HepG2 (cell line): Measurements from ENCODE around the gene FMNL1. TPM values are rescaled to one million over a fixed set of nuclear protein-coding genes. Genes with fewer than 3 reads are reported as not detected.

Source experiments
- MIER2 ChIP-seq: IDR thresholded peaks from 2 replicates; pipeline ENCODE4 v1.6.1; 2016; ENCODE audit warnings: missing biosample characterization, missing genetic modification reagents
- PCBP1 ChIP-seq: fragments of 200-400 bp; formaldehyde crosslinking; IDR thresholded peaks from 2 replicates; pipeline ENCODE4 v1.6.1; 2017; ENCODE audit warnings: mild to moderate bottlenecking, low read depth, low read length, borderline replicate concordance
- POLR2G ChIP-seq: fragments of 200-400 bp; formaldehyde crosslinking; IDR thresholded peaks from 2 replicates; pipeline ENCODE4 v1.6.1; 2018; ENCODE audit warnings: mild to moderate bottlenecking, low read depth, low read length, moderate library complexity
- RBFOX2 ChIP-seq: fragments of 200-400 bp; formaldehyde crosslinking; IDR thresholded peaks from 2 replicates; pipeline ENCODE4 v1.6.1; 2017; ENCODE audit warnings: low read depth, mild to moderate bottlenecking, low read length
- SMARCC2 ChIP-seq: fragments of 450-650 bp; IDR thresholded peaks from 2 replicates; pipeline ENCODE4 v1.6.1; 2017; ENCODE audit warnings: antibody characterized with exemption, mild to moderate bottlenecking
- SRY ChIP-seq: sonication (generic); formaldehyde crosslinking; IDR thresholded peaks from 2 replicates; pipeline ENCODE4 v1.8.0; 2022; ENCODE audit warnings: mild to moderate bottlenecking, missing genetic modification reagents
- TEAD2 ChIP-seq: sonication (generic); formaldehyde crosslinking; IDR thresholded peaks from 2 replicates; pipeline ENCODE4 v1.9.0; 2021; ENCODE audit warnings: missing genetic modification reagents
- TMF1 ChIP-seq: sonication (generic); formaldehyde crosslinking; IDR thresholded peaks from 2 replicates; pipeline ENCODE4 v1.8.1; 2022; ENCODE audit warnings: low read depth, missing genetic modification reagents
- ZMYM3 ChIP-seq: sonication (generic); formaldehyde crosslinking; IDR thresholded peaks from 2 replicates; pipeline ENCODE4 v1.5.1; 2020; ENCODE audit warnings: mild to moderate bottlenecking, missing genetic modification reagents
- ZNF468 ChIP-seq: sonication (generic); formaldehyde crosslinking; IDR thresholded peaks from 2 replicates; pipeline ENCODE4 v1.8.0; 2022; ENCODE audit warnings: mild to moderate bottlenecking, moderate library complexity, missing genetic modification reagents
- ZNF660 ChIP-seq: sonication (generic); formaldehyde crosslinking; IDR thresholded peaks from 2 replicates; pipeline ENCODE4 v1.5.1; 2020; ENCODE audit warnings: mild to moderate bottlenecking, low read depth, missing genetic modification reagents, borderline replicate concordance
- ZNF768 ChIP-seq: sonication (generic); formaldehyde crosslinking; IDR thresholded peaks from 2 replicates; pipeline ENCODE4 v1.4.0; 2020; ENCODE audit warnings: missing genetic modification reagents
- ZNF878 ChIP-seq: sonication (generic); formaldehyde crosslinking; IDR thresholded peaks from 2 replicates; pipeline ENCODE4 v1.8.1; 2023; ENCODE audit warnings: mild to moderate bottlenecking, missing genetic modification reagents, moderate library complexity
- polyA plus RNA-seq, 8 experiments: library from polyadenylated mRNA; depleted of rRNA in 3 of 8; stranded (reverse) in 7 of 8; unstranded in 1 of 8; fragments of >200 nt; fragmentation: Illumina TruSeq in 4 of 8; extraction: Trizol in 4 of 8; gene quantifications; 2 replicates each; pipeline versions ENCODE4 v1.2.1 to v1.2.3, GENCODE V29; 2011 to 2016; ENCODE audit warnings: low read depth in 4 of 8, missing spikeins in 1 of 8, mixed read lengths in 1 of 8; ENCODE audit not compliant: insufficient read depth in 1 of 8
- total RNA-seq, 5 experiments: library from RNA; depleted of rRNA; stranded (reverse); fragments of >200 nt; fragmentation: Illumina TruSeq; extraction: Trizol; gene quantifications; 2 replicates each; pipeline ENCODE4 v1.2.3, GENCODE V29; 2016; ENCODE audit warnings: low read depth in 1 of 5
- TF ChIP-seq, protein P1 (sequence below): sonication (generic); formaldehyde crosslinking; IDR thresholded peaks from 2 replicates; pipeline ENCODE4 v1.4.0; 2020; ENCODE audit warnings: missing genetic modification reagents; ENCODE audit errors: not compliant biosample characterization
- TF ChIP-seq, protein P2 (sequence below), 2 experiments: sonication (generic) in 1 of 2; formaldehyde crosslinking in 1 of 2; IDR thresholded peaks; 2 replicates each; pipeline versions ENCODE4 v1.4.0 to v1.6.1; 2018 to 2020; ENCODE audit warnings: missing genetic modification reagents in 2 of 2, borderline replicate concordance in 1 of 2, low read depth in 1 of 2, mild to moderate bottlenecking in 1 of 2, missing biosample characterization in 1 of 2
- TF ChIP-seq, protein P3 (sequence below): sonication (generic); formaldehyde crosslinking; IDR thresholded peaks from 2 replicates; pipeline ENCODE4 v1.5.0; 2020; ENCODE audit warnings: mild to moderate bottlenecking, missing genetic modification reagents
- TF ChIP-seq, protein P4 (sequence below): sonication (generic); formaldehyde crosslinking; IDR thresholded peaks from 2 replicates; pipeline ENCODE4 v1.4.0; 2020; ENCODE audit warnings: mild to moderate bottlenecking, missing genetic modification reagents

Gene FMNL1
- total and polyA plus RNA-seq, 2 of the 13 experiments (the other 11 are each of a cell fraction or from before 2014, with no cell fraction given), result 0.53 to 0.70 TPM

DNA sequence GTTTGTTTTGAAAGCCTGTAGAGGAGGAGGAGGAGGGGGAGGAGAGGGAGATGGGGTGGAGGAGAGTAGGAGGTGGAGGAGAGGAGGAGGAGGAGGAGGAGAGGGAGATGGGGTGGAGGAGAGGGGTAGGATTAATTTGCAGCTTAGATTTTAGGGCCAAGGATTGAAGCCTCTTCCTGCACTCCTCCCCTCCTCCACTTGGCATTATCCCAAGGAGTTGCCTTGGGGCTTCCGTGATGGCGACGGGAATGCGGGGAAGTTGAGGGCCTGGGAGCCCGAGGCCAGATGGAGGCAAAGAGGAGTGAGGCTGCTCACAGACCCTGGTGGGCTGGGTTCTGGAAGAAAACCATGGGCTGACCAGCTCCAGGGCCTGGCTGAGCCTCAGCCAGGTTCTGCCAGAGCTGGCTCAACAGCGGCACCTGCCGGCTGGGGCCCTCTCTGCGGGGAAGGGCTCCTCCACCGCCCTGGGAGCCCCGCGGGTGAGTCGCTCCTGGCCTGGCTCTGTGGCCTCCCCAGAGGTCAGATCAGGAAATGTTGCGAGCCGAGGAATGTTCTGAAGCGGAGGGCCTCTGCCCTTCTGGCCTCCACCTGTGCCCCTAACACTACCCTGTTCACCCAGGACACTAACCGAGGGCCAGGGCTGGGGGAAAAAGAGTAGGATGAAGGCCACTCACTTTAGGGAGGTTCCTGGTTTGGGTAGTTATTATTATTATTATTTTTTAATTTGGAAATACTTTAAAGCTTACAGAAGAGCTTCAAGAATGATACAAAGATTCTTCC, 23.9 kb upstream of the FMNL1 start (continued):
- peak; percentile 78 for TF ChIP-seq MIER2 (CRISPR knock-in tag)
- TF ChIP-seq ZNF878 (CRISPR knock-in tag), result peak; percentile 94; the same call in 1 of the 2 replicates
- TF ChIP-seq POLR2G, result no peak
- TF ChIP-seq ZNF660 (CRISPR knock-in tag), result peak; percentile 73; the same call in 1 of the 2 replicates
- TF ChIP-seq, protein P1, sequence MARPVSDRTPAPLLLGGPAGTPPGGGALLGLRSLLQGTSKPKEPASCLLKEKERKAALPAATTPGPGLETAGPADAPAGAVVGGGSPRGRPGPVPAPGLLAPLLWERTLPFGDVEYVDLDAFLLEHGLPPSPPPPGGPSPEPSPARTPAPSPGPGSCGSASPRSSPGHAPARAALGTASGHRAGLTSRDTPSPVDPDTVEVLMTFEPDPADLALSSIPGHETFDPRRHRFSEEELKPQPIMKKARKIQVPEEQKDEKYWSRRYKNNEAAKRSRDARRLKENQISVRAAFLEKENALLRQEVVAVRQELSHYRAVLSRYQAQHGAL (CRISPR knock-in tag), result no peak
- no peak for TF ChIP-seq ZNF468 (CRISPR knock-in tag)
- TF ChIP-seq TEAD2 (CRISPR knock-in tag), result no peak
- no peak for TF ChIP-seq SMARCC2
- TF ChIP-seq TMF1, result peak; percentile 39; the same call in 1 of the 2 replicates
- peak; percentile 64; the same call in 1 of the 2 replicates for TF ChIP-seq SRY (CRISPR knock-in tag)
- TF ChIP-seq, protein P2, sequence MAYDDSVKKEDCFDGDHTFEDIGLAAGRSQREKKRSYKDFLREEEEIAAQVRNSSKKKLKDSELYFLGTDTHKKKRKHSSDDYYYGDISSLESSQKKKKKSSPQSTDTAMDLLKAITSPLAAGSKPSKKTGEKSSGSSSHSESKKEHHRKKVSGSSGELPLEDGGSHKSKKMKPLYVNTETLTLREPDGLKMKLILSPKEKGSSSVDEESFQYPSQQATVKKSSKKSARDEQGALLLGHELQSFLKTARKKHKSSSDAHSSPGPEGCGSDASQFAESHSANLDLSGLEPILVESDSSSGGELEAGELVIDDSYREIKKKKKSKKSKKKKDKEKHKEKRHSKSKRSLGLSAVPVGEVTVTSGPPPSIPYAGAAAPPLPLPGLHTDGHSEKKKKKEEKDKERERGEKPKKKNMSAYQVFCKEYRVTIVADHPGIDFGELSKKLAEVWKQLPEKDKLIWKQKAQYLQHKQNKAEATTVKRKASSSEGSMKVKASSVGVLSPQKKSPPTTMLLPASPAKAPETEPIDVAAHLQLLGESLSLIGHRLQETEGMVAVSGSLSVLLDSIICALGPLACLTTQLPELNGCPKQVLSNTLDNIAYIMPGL (CRISPR knock-in tag; IDR thresholded peaks at IDR 0.05; ENCODE audit: borderline replicate concordance in 1 of 2, low read depth in 1 of 2), result peak; percentile 100
- TF ChIP-seq, protein P3, sequence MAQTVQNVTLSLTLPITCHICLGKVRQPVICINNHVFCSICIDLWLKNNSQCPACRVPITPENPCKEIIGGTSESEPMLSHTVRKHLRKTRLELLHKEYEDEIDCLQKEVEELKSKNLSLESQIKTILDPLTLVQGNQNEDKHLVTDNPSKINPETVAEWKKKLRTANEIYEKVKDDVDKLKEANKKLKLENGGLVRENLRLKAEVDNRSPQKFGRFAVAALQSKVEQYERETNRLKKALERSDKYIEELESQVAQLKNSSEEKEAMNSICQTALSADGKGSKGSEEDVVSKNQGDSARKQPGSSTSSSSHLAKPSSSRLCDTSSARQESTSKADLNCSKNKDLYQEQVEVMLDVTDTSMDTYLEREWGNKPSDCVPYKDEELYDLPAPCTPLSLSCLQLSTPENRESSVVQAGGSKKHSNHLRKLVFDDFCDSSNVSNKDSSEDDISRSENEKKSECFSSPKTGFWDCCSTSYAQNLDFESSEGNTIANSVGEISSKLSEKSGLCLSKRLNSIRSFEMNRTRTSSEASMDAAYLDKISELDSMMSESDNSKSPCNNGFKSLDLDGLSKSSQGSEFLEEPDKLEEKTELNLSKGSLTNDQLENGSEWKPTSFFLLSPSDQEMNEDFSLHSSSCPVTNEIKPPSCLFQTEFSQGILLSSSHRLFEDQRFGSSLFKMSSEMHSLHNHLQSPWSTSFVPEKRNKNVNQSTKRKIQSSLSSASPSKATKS, result no peak
- peak; percentile 91 for TF ChIP-seq ZMYM3 (CRISPR knock-in tag)
- TF ChIP-seq PCBP1, result 0 out of 2 replicates have a peak, but pooled peaks have one; percentile 87
- TF ChIP-seq ZNF768, result peak; percentile 83
- TF ChIP-seq, protein P4, sequence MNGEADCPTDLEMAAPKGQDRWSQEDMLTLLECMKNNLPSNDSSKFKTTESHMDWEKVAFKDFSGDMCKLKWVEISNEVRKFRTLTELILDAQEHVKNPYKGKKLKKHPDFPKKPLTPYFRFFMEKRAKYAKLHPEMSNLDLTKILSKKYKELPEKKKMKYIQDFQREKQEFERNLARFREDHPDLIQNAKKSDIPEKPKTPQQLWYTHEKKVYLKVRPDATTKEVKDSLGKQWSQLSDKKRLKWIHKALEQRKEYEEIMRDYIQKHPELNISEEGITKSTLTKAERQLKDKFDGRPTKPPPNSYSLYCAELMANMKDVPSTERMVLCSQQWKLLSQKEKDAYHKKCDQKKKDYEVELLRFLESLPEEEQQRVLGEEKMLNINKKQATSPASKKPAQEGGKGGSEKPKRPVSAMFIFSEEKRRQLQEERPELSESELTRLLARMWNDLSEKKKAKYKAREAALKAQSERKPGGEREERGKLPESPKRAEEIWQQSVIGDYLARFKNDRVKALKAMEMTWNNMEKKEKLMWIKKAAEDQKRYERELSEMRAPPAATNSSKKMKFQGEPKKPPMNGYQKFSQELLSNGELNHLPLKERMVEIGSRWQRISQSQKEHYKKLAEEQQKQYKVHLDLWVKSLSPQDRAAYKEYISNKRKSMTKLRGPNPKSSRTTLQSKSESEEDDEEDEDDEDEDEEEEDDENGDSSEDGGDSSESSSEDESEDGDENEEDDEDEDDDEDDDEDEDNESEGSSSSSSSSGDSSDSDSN (CRISPR knock-in tag), result peak; percentile 93
- no peak for TF ChIP-seq RBFOX2
